Heart left ventricle (tissue), 16 donors: ENCODE data around the gene NT5C3B. TPM values are rescaled to one million over a fixed set of nuclear protein-coding genes. Genes with fewer than 3 reads are reported as not detected.
A peak's percentile ranks its signal among the peaks of the same experiment; 100 is the strongest.
"Not testable (repeated sequence)": the region's sequence is repeated elsewhere in the genome, so short reads cannot be mapped to it uniquely, and the experiment has no call there.

ENCODE experiments used
- ATAC-seq, 4 donors: fragments of 200-7000 bp; cut with Tn5 transposase; one replicate each; pipeline ENCODE4 v1.9.1; 2020 to 2022; ENCODE audit warnings: moderate library complexity in 4 of 4, mild to moderate bottlenecking in 3 of 4, moderate number of reproducible peaks in 1 of 4
- DNase-seq, 5 donors: peaks; one replicate each; pipeline ENCODE4 v3.0.0-alpha.2; 2020
- H3K27ac ChIP-seq, 12 donors: fragments of 200-600 bp; sonication (generic) in 4 of 12; one replicate each; pipeline versions ENCODE4 v1.5.0 to v1.8.0; 2016 to 2022; ENCODE audit warnings: mild to moderate bottlenecking in 2 of 12
- H3K27me3 ChIP-seq, 9 donors: fragments of 200-600 bp; sonication (generic) in 2 of 9; one replicate each; pipeline versions ENCODE4 v1.5.1 to v1.8.0; 2016 to 2022; ENCODE audit warnings: mild to moderate bottlenecking in 3 of 9
- H3K36me3 ChIP-seq, 9 donors: fragments of 200-600 bp; sonication (generic) in 2 of 9; one replicate each; pipeline versions ENCODE4 v1.5.0 to v1.8.0; 2018 to 2022; ENCODE audit warnings: mild to moderate bottlenecking in 2 of 9
- H3K4me1 ChIP-seq, 12 donors: fragments of 200-600 bp; sonication (generic) in 4 of 12; one replicate each; pipeline versions ENCODE4 v1.5.0 to v1.8.0; 2016 to 2022; ENCODE audit warnings: mild to moderate bottlenecking in 3 of 12
- H3K4me3 ChIP-seq, 12 donors: fragments of 200-600 bp; sonication (generic) in 4 of 12; one replicate each; pipeline versions ENCODE4 v1.5.0 to v1.8.0; 2017 to 2022; ENCODE audit warnings: mild to moderate bottlenecking in 9 of 12, moderate library complexity in 4 of 12
- H3K9me3 ChIP-seq, 12 donors: fragments of 200-600 bp; sonication (generic) in 4 of 12; one replicate each; pipeline versions ENCODE4 v1.5.0 to v1.8.0; 2016 to 2022; ENCODE audit warnings: mild to moderate bottlenecking in 1 of 12
- CTCF ChIP-seq, 12 donors: fragments of 200-600 bp; sonication (generic) in 4 of 12; IDR thresholded peaks; one replicate each; pipeline versions ENCODE4 v1.5.0 to v1.8.0; 2018 to 2022; ENCODE audit warnings: antibody characterized with exemption in 12 of 12, mild to moderate bottlenecking in 5 of 12
- POLR2A ChIP-seq, 2 donors: fragments of 450-650 bp; IDR thresholded peaks; one replicate each; pipeline ENCODE4 v1.6.1; 2017; ENCODE audit warnings: antibody characterized with exemption in 2 of 2, mild to moderate bottlenecking in 2 of 2, moderate library complexity in 2 of 2
- WGBS, 4 donors: extraction: QIAGEN DNeasy Blood & Tissue Kit in 2 of 4; methylation state at CpG; one replicate each; pipeline versions ENCODE4 v1.1.5 to v1.1.7; 2013 to 2018; 5-methylcytosine and 5-hydroxymethylcytosine counted together
- intact Hi-C, 10 donors: fragments of 100-400 bp; cut with DNase I; formaldehyde crosslinking; loops; one replicate each; pipeline versions ENCODE4 v1.11.1 to v1.14.2; 2022
- polyA plus RNA-seq, 2 donors: library from polyadenylated mRNA; stranded (reverse); fragments of 200-250 nt; gene quantifications; one replicate each; pipeline ENCODE4 v1.2.3, GENCODE V29; 2013
- total RNA-seq, 9 donors: library from RNA; depleted of rRNA in 2 of 9; stranded (reverse); fragments of >200 nt in 2 of 9; fragmentation: NEBNext Ultra II Directional in 3 of 9; extraction: Animal tissue kit (Norgen Biotek cat#: 25700) in 3 of 9; gene quantifications; one replicate each; pipeline versions ENCODE4 v1.1.0 to v1.2.4, GENCODE V29; 2016 to 2023
- donor health status: ischemic (EF 13 %, LVEDD 7.1; RV severe dilation, severe dysfunction).
- donor health status: healthy with polysubstance abuse.
- donor health status: DM: no; HTN: yes; CAD: no.
- donor health status: DM: no; HTN: no; CAD: no.
- donor health status: ischemic (EF 25% LVEDD 6.9; RV normal size, moderate dysfunction).
- donor health status: ischemic (EF 25% LVEDD 5.7; RV mildly dilated, moderate dysfunction).
- donor health status: healthy.
- donor health status: DM: yes; HTN: yes; CAD: no.
- donor health status: ischemic (EF 35%, LVEDD 5.7; RV mildly dilated, moderate dysfunction).
- donor health status: nonischemic (EF 11% LVEDD 7.7; RV severe dilation, severe dysfunction).
- donor health status: DM: yes; HTN: yes; CAD: no.
- donor health status: PGD.
- donor health status: ischemic (EF 29% LVEDD 5.4; RV normal size, mild dysfunction).
- donor health status: nonischemic (EF 23%, LVEDD 6.1; RV moderate dilation, normal function).

Gene NT5C3B
- total and polyA plus RNA-seq, 11 donors = 16.0 to 50.9 (median 25.2) TPM

GRCh38 chr17:41777574-41778188 lies 58.4 kb downstream of the NT5C3B start:
- Histone ChIP-seq H3K27me3 (no peaks in the 10 kb centered on the region), H3K4me3 (peak overlapping the region in 3 of 12 donors; percentile 5 to 22 (median 12)), H3K27ac (peak overlapping the region; percentile 83 to 97 (median 95)), H3K4me1 (peaks cover 44 to 100% (median 96%) of the 10 kb centered on the region in 12 donors), H3K9me3 (no peaks in the 10 kb centered on the region), H3K36me3 (peaks cover 0 to 13% (median 2%) of the 10 kb centered on the region in 9 donors)
- DNase-seq = peak; percentile 88 to 91 (median 89)
- intact Hi-C loops = loop anchor here in 3 of 10 donors (2.0 to 10.0 kb wide), 3 partner anchors 23 to 85 kb away; no protein-coding TSS in a partner anchor
- 3 to 15% (median 9%) methylated on average over 11 to 12 of the region's 12 CpGs for WGBS, 4 donors
- TF ChIP-seq POLR2A (IDR thresholded peaks at IDR 0.05) = peak in 1 of 2 donors; percentile 59
- peak in 3 of 12 donors; percentile 8 to 13 (median 10) for TF ChIP-seq CTCF (IDR thresholded peaks at IDR 0.05)
- peak; percentile 27 to 64 (median 50) for ATAC-seq

- 0 to 12% (median 8%) methylated on average over 4 of the region's 4 CpGs for WGBS, 4 donors
- Histone ChIP-seq H3K9me3 (no peaks in the 10 kb centered on the region), H3K36me3 (peaks cover 0 to 18% (median 4%) of the 10 kb centered on the region in 9 donors), H3K4me1 (peaks cover 40 to 100% (median 96%) of the 10 kb centered on the region in 12 donors), H3K27ac (peak overlapping the region; percentile 83 to 97 (median 95)), H3K4me3 (peak overlapping the region in 2 of 12 donors; percentile 12 to 22), H3K27me3 (no peaks in the 10 kb centered on the region)
- intact Hi-C loops = loop anchor here in 3 of 10 donors (2.0 to 10.0 kb wide), 3 partner anchors 24 to 85 kb away; no protein-coding TSS in a partner anchor
- peak; percentile 57 to 74 (median 68) for ATAC-seq
- TF ChIP-seq CTCF (IDR thresholded peaks at IDR 0.05) (peak in 11 of 12 donors; percentile 21 to 73 (median 52)), POLR2A (IDR thresholded peaks at IDR 0.05) (peak in 1 of 2 donors; percentile 29)
- peak; percentile 80 to 90 (median 81) for DNase-seq
Observed at GRCh38 chr17:41777157-41777573, 58.9 kb downstream of the NT5C3B start.

GRCh38 chr17:41776262-41776900 lies 59.7 kb downstream of the NT5C3B start:
- Histone ChIP-seq H3K4me1 (peaks cover 38 to 96% (median 91%) of the 10 kb centered on the region in 12 donors), H3K36me3 (peaks cover 0 to 25% (median 9%) of the 10 kb centered on the region in 9 donors), H3K27ac (peak overlapping the region; percentile 83 to 97 (median 95))
- H3K27me3 ChIP-seq, ATAC-seq, H3K4me3 ChIP-seq, H3K9me3 ChIP-seq, DNase-seq: not testable (repeated sequence)
- intact Hi-C loops = loop anchor here in 3 of 10 donors (2.0 to 10.0 kb wide), 3 partner anchors 24 to 84 kb away; no protein-coding TSS in a partner anchor
- 68 to 74% (median 70%) methylated on average over 14 of the region's 14 CpGs for WGBS, 4 donors

- Histone ChIP-seq H3K27me3 (no peaks in the 10 kb centered on the region), H3K9me3 (no peaks in the 10 kb centered on the region), H3K27ac (peak overlapping the region; percentile 83 to 97 (median 95)), H3K4me3 (peak overlapping the region in 4 of 12 donors; percentile 9 to 19 (median 14)), H3K4me1 (peaks cover 38 to 91% (median 84%) of the 10 kb centered on the region in 12 donors), H3K36me3 (peaks cover 0 to 33% (median 17%) of the 10 kb centered on the region in 9 donors)
- no peak for TF ChIP-seq CTCF (IDR thresholded peaks at IDR 0.05)
- no peak for TF ChIP-seq POLR2A (IDR thresholded peaks at IDR 0.05)
- ATAC-seq = peak; percentile 6 to 48 (median 32)
- 29 to 35% (median 32%) methylated on average over 9 to 12 of the region's 12 CpGs for WGBS, 4 donors
- peak in 4 of 5 donors; percentile 62 to 78 (median 64) for DNase-seq
- intact Hi-C loops = loop anchor here in 4 of 10 donors (2.0 to 10.0 kb wide), 3 partner anchors 25 to 83 kb away; no protein-coding TSS in a partner anchor
Observed at GRCh38 chr17:41775394-41776226, 60.4 kb downstream of the NT5C3B start.
